ENCODE results near the gene HEXD. TPM values are rescaled to one million over a fixed set of nuclear protein-coding genes. Genes with fewer than 3 reads are reported as not detected.

HEXD gene
- total and polyA plus RNA-seq, 10 of the 15 experiments (the other 5 are each of a cell fraction or from before 2014, with no cell fraction given), result 1.6 to 24.2 (median 7.0) TPM

DNA sequence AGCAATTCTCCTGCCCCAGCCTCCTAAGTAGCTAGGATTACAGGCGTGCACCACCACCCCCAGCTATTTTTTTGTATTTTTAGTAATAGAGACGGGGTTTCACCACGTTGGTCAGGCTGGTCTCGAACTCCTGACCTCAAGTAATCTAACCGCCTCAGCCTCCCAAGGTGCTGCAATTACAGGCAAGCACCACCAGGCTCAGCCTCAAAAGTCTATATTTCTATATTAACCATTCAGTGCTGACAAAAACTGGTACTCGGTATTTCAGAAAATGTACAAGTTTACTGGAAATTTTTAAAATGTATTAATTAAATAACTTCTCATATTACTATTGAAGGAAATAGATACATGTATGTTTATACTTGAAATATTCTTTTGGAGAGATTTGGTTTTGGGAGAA is 1.4 kb upstream of the HEXD start:
- TF ChIP-seq, protein P1, sequence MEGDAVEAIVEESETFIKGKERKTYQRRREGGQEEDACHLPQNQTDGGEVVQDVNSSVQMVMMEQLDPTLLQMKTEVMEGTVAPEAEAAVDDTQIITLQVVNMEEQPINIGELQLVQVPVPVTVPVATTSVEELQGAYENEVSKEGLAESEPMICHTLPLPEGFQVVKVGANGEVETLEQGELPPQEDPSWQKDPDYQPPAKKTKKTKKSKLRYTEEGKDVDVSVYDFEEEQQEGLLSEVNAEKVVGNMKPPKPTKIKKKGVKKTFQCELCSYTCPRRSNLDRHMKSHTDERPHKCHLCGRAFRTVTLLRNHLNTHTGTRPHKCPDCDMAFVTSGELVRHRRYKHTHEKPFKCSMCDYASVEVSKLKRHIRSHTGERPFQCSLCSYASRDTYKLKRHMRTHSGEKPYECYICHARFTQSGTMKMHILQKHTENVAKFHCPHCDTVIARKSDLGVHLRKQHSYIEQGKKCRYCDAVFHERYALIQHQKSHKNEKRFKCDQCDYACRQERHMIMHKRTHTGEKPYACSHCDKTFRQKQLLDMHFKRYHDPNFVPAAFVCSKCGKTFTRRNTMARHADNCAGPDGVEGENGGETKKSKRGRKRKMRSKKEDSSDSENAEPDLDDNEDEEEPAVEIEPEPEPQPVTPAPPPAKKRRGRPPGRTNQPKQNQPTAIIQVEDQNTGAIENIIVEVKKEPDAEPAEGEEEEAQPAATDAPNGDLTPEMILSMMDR (IDR thresholded peaks at IDR 0.05 in 2 of 3, conservative IDR thresholded peaks at IDR 0.05 in 1 of 3; ENCODE audit: control insufficient read depth in 2 of 3, extremely low read depth in 1 of 3, insufficient read depth in 1 of 3, low read depth in 3 of 3, low read length in 3 of 3), result peak in 1 of 3 experiments; percentile 18; a peak in 1 of 6 replicates
- no peak for TF ChIP-seq RFX5 (IDR thresholded peaks at IDR 0.05; ENCODE audit: low read depth, low read length)
- 80% methylated on average over 6 of the region's 6 CpGs for WGBS (ENCODE audit: insufficient coverage, insufficient replicate concordance, low lambda C conversion rate, missing lambda C conversion rate)
- no peaks in the 10 kb centered on the region for H3K9me3 ChIP-seq (replicated peaks; ENCODE audit: control insufficient read depth, insufficient read depth, low read length)
- SMC1A ChIA-PET (ENCODE audit: uncharacterized antibody, unreplicated experiment), result interaction anchor here (1.3 to 1.4 kb wide), 3 partner anchors 46 to 205 kb away, joined by 3 to 7 read pairs (median 3); no protein-coding TSS in a partner anchor
- H3K4me2 ChIP-seq (ENCODE audit: control insufficient read depth, insufficient read depth), result no peak overlapping the region
- no peak for ATAC-seq
- DNase-seq (ENCODE audit: low read depth, low spot score), result no peak
- H3K27ac ChIP-seq (ENCODE audit: control insufficient read depth, insufficient read depth), result no peak overlapping the region
- no peaks in the 10 kb centered on the region for H3K27me3 ChIP-seq (replicated peaks in 1 of 2; ENCODE audit: control insufficient read depth in 2 of 2, insufficient read depth in 2 of 2, low read length in 1 of 2)
- intact Hi-C loops (cut with micrococcal nuclease; ENCODE audit: unreplicated experiment) (no loop called here), in situ Hi-C loops (cut with MboI) (no loop called here)
- POLR2A ChIA-PET, result interaction anchor here (0.7 to 1.0 kb wide), 4 partner anchors 31 to 124 kb away, joined by 3 to 4 read pairs (median 3); no protein-coding TSS in a partner anchor
- CTCF ChIA-PET, result interaction anchor here (0.6 to 1.9 kb wide), 6 partner anchors 59 to 137 kb away, joined by 3 to 13 read pairs (median 5); no protein-coding TSS in a partner anchor
- FAIRE-seq, result no peak
- H4K20me1 ChIP-seq (ENCODE audit: control insufficient read depth, insufficient read depth), result peaks cover 5% of the 10 kb centered on the region
- no peak overlapping the region for H2AFZ ChIP-seq (ENCODE audit: control insufficient read depth, low read depth, low read length)
- RAD21 ChIA-PET (ENCODE audit: unreplicated experiment), result interaction anchor here (0.7 to 1.5 kb wide), 3 partner anchors 64 to 71 kb away, joined by 3 to 5 read pairs (median 3); no protein-coding TSS in a partner anchor
- H3K79me2 ChIP-seq (ENCODE audit: control insufficient read depth, insufficient read depth, low read length), result peaks cover 2% of the 10 kb centered on the region; the same call in 1 of the 2 replicates
- 0 out of 2 replicates have a peak, but pooled peaks cover 5% of the 10 kb centered on the region for H3K4me1 ChIP-seq (ENCODE audit: control insufficient read depth, insufficient read depth, low read length)
- no TSS peak for BruUV-seq (replicated peaks)
- no peak overlapping the region for H3K9ac ChIP-seq (ENCODE audit: control insufficient read depth, insufficient read depth, low read length)
- H3K36me3 ChIP-seq (ENCODE audit: control insufficient read depth in 2 of 2, insufficient read depth in 2 of 2, low read length in 1 of 2), result no peaks in the 10 kb centered on the region; a peak in 1 of 4 replicates
- no peak overlapping the region for H3K4me3 ChIP-seq

DNA sequence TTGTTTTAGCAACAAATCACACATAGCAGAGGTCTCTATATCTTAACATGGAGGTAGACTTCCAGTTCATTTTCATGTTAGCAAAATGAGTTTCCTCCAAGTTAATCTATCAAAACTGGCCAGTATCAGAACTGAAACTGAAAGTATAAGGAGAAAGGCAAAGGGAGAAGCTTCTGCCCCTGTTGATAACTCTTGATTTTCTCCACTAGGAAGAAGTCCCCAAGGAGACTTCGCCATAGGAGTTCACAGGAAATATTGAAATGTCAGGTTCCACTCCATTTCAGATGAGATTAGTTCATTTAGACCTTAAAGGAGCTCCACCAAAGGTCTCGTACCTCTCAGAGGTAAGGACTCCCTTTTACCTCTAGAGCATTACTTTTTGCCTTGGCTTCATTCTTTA is 1.4 kb downstream of the HEXD start:
- 0% methylated on average over 2 of the region's 2 CpGs for WGBS (ENCODE audit: insufficient coverage, insufficient replicate concordance, low lambda C conversion rate, missing lambda C conversion rate)
- no peak for DNase-seq (ENCODE audit: low read depth, low spot score)
- ATAC-seq, result 0 out of 3 replicates have a peak, but pooled peaks have one; percentile 6
- Histone ChIP-seq H3K9me3 (replicated peaks; ENCODE audit: control insufficient read depth, insufficient read depth, low read length) (no peaks in the 10 kb centered on the region; the same call in 2 of the 3 replicates), H4K20me1 (ENCODE audit: control insufficient read depth, insufficient read depth) (peaks cover 5% of the 10 kb centered on the region), H3K27me3 (replicated peaks in 1 of 2; ENCODE audit: control insufficient read depth in 2 of 2, insufficient read depth in 2 of 2, low read length in 1 of 2) (no peaks in the 10 kb centered on the region), H3K4me2 (ENCODE audit: control insufficient read depth, insufficient read depth) (peak overlapping the region; percentile 65), H3K36me3 (ENCODE audit: control insufficient read depth in 2 of 2, insufficient read depth in 2 of 2, low read length in 1 of 2) (no peaks in the 10 kb centered on the region), H3K27ac (ENCODE audit: control insufficient read depth, insufficient read depth) (peak overlapping the region; percentile 51), H3K9ac (ENCODE audit: control insufficient read depth, insufficient read depth, low read length) (peak overlapping the region; percentile 53; the same call in 1 of the 2 replicates), H3K4me3 (peak overlapping the region; percentile 97), H3K4me1 (ENCODE audit: control insufficient read depth, insufficient read depth, low read length) (0 out of 2 replicates have a peak, but pooled peaks cover 5% of the 10 kb centered on the region), H3K79me2 (ENCODE audit: control insufficient read depth, insufficient read depth, low read length) (peaks cover 2% of the 10 kb centered on the region; the same call in 1 of the 2 replicates), H2AFZ (ENCODE audit: control insufficient read depth, low read depth, low read length) (peak overlapping the region; percentile 29; the same call in 1 of the 2 replicates)
- intact Hi-C loops (cut with micrococcal nuclease; ENCODE audit: unreplicated experiment), result no loop called here
- ChIA-PET RAD21 (ENCODE audit: unreplicated experiment) (interaction anchor here (0.9 to 1.5 kb wide), 5 partner anchors 30 to 134 kb away, joined by 3 to 5 read pairs (median 4); no protein-coding TSS in a partner anchor), SMC1A (ENCODE audit: uncharacterized antibody, unreplicated experiment) (interaction anchor here (0.9 to 1.8 kb wide), 15 partner anchors 9 to 398 kb away, joined by 3 to 9 read pairs (median 5); partner anchors contain the start of gene FOXK2), POLR2A (interaction anchor here (1.1 to 2.3 kb wide), 9 partner anchors 19 to 135 kb away, joined by 3 to 11 read pairs (median 4); no protein-coding TSS in a partner anchor), CTCF (interaction anchor here (1.0 to 1.7 kb wide), 10 partner anchors 30 to 134 kb away, joined by 3 to 12 read pairs (median 4); no protein-coding TSS in a partner anchor)
- no TSS peak for BruUV-seq (replicated peaks)
- in situ Hi-C loops (cut with MboI), result no loop called here
- FAIRE-seq, result peak; percentile 85
- TF ChIP-seq CREB1 (IDR thresholded peaks at IDR 0.05; ENCODE audit: low read depth) (no peak), RAD51 (IDR thresholded peaks at IDR 0.05) (no peak), TCF7 (IDR thresholded peaks at IDR 0.05; ENCODE audit: borderline replicate concordance) (no peak), POLR2A (IDR thresholded peaks at IDR 0.05; ENCODE audit: low read depth, low read length) (no peak), TARDBP (IDR thresholded peaks at IDR 0.05; ENCODE audit: borderline replicate concordance) (no peak), TCF3 (IDR thresholded peaks at IDR 0.05; ENCODE audit: borderline replicate concordance, insufficient read depth, low read depth, low read length) (no peak), IRF5 (IDR thresholded peaks at IDR 0.05; ENCODE audit: borderline replicate concordance) (no peak), CEBPB (IDR thresholded peaks at IDR 0.05; ENCODE audit: borderline replicate concordance in 1 of 2, low read depth in 2 of 2, low read length in 2 of 2) (no peak), STAT1 (conservative IDR thresholded peaks at IDR 0.05) (no peak)

Measured in GM12878 (cell line).